Gastrocnemius medialis (tissue), 4 donors: ENCODE data around the gene NUDT9. TPM values are rescaled to one million over a fixed set of nuclear protein-coding genes. Genes with fewer than 3 reads are reported as not detected.
A peak's percentile ranks its signal among the peaks of the same experiment; 100 is the strongest.
"Not testable (repeated sequence)": the region's sequence is repeated elsewhere in the genome, so short reads cannot be mapped to it uniquely, and the experiment has no call there.

Experiments used
- ATAC-seq, 2 donors: fragments of 150-250 bp; one replicate each; pipeline ENCODE4 v1.9.1; 2016
- DNase-seq, 2 donors: peaks; one replicate each; pipeline ENCODE4 v3.0.0-alpha.2; 2019
- H3K27ac ChIP-seq, 4 donors: fragments of 200-600 bp; sonication (generic); 1 replicate in 1 of 4; 2 replicates in 3 of 4; pipeline ENCODE4 v1.5.1; 2016 to 2018; ENCODE audit warnings: mild to moderate bottlenecking in 2 of 4, moderate library complexity in 1 of 4
- H3K27me3 ChIP-seq, 3 donors: fragments of 200-600 bp; sonication (generic) in 2 of 3; 1 replicate in 1 of 3; 2 replicates in 2 of 3; pipeline versions ENCODE4 v1.5.1 to v1.6.0; 2016 to 2019; ENCODE audit warnings: mild to moderate bottlenecking in 1 of 3, moderate library complexity in 1 of 3
- H3K36me3 ChIP-seq, 2 donors: fragments of 200-600 bp; sonication (generic) in 1 of 2; one replicate each; pipeline ENCODE4 v1.5.1; 2017 to 2018
- H3K4me1 ChIP-seq, 2 donors: fragments of 200-600 bp; sonication (generic) in 1 of 2; one replicate each; pipeline ENCODE4 v1.5.1; 2016 to 2017; ENCODE audit warnings: mild to moderate bottlenecking in 2 of 2
- H3K4me3 ChIP-seq, 4 donors: fragments of 200-600 bp; sonication (generic) in 3 of 4; 1 replicate in 1 of 4; 2 replicates in 3 of 4; pipeline ENCODE4 v1.5.1; 2016 to 2019; ENCODE audit warnings: mild to moderate bottlenecking in 2 of 4
- H3K9me3 ChIP-seq, 3 donors: fragments of 200-600 bp; sonication (generic) in 2 of 3; 1 replicate in 1 of 3; 2 replicates in 2 of 3; pipeline ENCODE4 v1.5.1; 2016 to 2019
- POLR2A ChIP-seq, 2 donors: fragments of 450-650 bp; IDR thresholded peaks; one replicate each; pipeline ENCODE4 v1.6.1; 2017; ENCODE audit warnings: antibody characterized with exemption in 2 of 2, mild to moderate bottlenecking in 2 of 2, moderate library complexity in 2 of 2
- in situ Hi-C, 4 donors: fragments of 200-750 bp; cut with MboI; loops; one replicate each; pipeline versions ENCODE4 v1.15.0 to v1.8.0; 2017; ENCODE audit warnings: low sequenced_read_pairs in 4 of 4
- intact Hi-C: fragments of 100-400 bp; cut with DNase I; formaldehyde crosslinking; loops from one replicate; pipeline ENCODE4 v1.15.1; 2023; ENCODE audit warnings: low total_unique reads
- total RNA-seq, 4 donors: library from RNA; depleted of rRNA; stranded (reverse); fragments of >200 nt; gene quantifications; one replicate each; pipeline versions ENCODE4 v1.1.0 to v1.2.3, GENCODE V29; 2016
- TF ChIP-seq, protein P1 (sequence below), 5 experiments: fragments of 450-650 bp in 3 of 5; fragments of 200-600 bp in 2 of 5; sonication (generic) in 2 of 5; IDR thresholded peaks in 4 of 5; conservative IDR thresholded peaks in 1 of 5; 1 replicate in 4 of 5; 2 replicates in 1 of 5; pipeline ENCODE4 v1.5.1; 2016 to 2019; ENCODE audit warnings: antibody characterized with exemption in 5 of 5, mild to moderate bottlenecking in 3 of 5, moderate library complexity in 3 of 5

NUDT9 gene
- total RNA-seq, 4 donors from 2014 or later = 13.4 to 16.7 (median 15.8) TPM

DNA sequence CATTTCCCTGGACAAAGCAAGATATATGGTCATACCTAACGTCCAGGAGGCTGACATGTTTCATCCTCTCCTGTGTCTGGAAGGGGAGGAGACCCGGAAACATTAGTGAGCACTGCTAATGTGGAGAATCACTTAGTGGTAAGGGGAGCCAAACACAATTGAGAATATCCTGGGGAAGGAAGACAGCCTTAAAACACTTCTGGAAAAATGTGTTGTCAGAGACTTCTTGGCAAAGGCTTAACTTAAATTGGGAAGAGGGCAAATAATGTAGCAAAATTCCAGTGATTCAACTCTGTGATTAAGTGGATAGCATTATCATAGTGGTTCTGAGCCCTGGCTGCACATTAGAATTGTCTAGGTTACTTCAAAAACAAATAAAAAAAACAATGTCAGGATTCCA lies 67.3 kb downstream of the NUDT9 start:
- no peaks in the 10 kb centered on the region for H3K9me3 ChIP-seq
- peaks cover 4 to 58% of the 10 kb centered on the region in 2 donors for H3K36me3 ChIP-seq
- TF ChIP-seq, protein P1, sequence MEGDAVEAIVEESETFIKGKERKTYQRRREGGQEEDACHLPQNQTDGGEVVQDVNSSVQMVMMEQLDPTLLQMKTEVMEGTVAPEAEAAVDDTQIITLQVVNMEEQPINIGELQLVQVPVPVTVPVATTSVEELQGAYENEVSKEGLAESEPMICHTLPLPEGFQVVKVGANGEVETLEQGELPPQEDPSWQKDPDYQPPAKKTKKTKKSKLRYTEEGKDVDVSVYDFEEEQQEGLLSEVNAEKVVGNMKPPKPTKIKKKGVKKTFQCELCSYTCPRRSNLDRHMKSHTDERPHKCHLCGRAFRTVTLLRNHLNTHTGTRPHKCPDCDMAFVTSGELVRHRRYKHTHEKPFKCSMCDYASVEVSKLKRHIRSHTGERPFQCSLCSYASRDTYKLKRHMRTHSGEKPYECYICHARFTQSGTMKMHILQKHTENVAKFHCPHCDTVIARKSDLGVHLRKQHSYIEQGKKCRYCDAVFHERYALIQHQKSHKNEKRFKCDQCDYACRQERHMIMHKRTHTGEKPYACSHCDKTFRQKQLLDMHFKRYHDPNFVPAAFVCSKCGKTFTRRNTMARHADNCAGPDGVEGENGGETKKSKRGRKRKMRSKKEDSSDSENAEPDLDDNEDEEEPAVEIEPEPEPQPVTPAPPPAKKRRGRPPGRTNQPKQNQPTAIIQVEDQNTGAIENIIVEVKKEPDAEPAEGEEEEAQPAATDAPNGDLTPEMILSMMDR (IDR thresholded peaks at IDR 0.05 in 4 of 5, conservative IDR thresholded peaks at IDR 0.05 in 1 of 5) = no peak
- TF ChIP-seq POLR2A (IDR thresholded peaks at IDR 0.05) = no peak
- in situ Hi-C loops (no loop called here), intact Hi-C loops (no loop called here)
- ATAC-seq (peak; percentile 33 to 42), DNase-seq (no peak)
- peaks cover 0 to 20% of the 10 kb centered on the region in 2 donors for H3K4me1 ChIP-seq
- H3K4me3 ChIP-seq = no peak overlapping the region
- no peaks in the 10 kb centered on the region for H3K27me3 ChIP-seq
- H3K27ac ChIP-seq = peak overlapping the region in 3 of 4 donors; percentile 18 to 51 (median 46)

DNA sequence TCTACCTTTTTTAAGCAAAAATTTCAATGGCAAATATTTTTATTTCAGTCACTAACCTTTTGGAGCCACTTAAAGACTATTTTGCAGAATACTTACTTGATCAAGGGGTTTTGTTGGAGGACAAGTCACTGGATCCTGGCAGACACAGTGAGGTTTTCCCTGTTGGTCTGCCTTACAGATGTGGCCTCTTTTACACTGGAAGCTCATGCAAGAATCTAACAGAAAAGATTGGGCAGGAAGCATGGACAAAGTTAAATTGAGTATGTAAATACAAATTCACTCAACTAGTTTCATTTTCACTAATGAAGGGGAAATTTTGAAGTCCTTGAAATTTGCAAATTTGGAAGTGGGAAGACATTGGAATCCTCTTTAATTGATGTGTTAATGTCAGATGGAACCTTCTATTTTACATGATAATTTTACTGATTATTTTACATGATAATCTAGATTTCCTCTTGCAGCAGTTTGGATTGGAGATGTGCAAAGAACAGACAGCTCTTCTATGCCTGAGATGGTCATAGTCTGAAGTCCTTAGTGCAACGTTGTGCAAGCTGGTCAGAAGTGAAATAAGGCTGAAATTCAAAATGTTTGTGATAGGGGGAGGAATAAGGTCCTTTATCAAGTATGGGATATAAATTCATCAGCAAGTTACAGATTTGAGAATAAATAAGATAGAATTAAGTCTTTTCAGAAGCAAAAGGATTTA lies 68.4 kb downstream of the NUDT9 start:
- in situ Hi-C loops = no loop called here
- H3K36me3 ChIP-seq = peaks cover 4 to 58% of the 10 kb centered on the region in 2 donors
- DNase-seq (no peak), ATAC-seq (no peak)
- no peak overlapping the region for H3K4me3 ChIP-seq
- no peaks in the 10 kb centered on the region for H3K9me3 ChIP-seq
- intact Hi-C loops = no loop called here
- H3K27ac ChIP-seq = peak overlapping the region in 3 of 4 donors; percentile 46 to 59 (median 51)
- peaks cover 0 to 20% of the 10 kb centered on the region in 2 donors for H3K4me1 ChIP-seq
- H3K27me3 ChIP-seq = no peaks in the 10 kb centered on the region
- TF ChIP-seq POLR2A (IDR thresholded peaks at IDR 0.05) = no peak
- TF ChIP-seq, protein P1 (IDR thresholded peaks at IDR 0.05 in 4 of 5, conservative IDR thresholded peaks at IDR 0.05 in 1 of 5) = no peak

- in situ Hi-C loops = no loop called here
- H3K9me3 ChIP-seq = no peaks in the 10 kb centered on the region
- ATAC-seq (no peak), DNase-seq (no peak)
- H3K4me3 ChIP-seq = no peak overlapping the region
- H3K36me3 ChIP-seq = peaks cover 4 to 58% of the 10 kb centered on the region in 2 donors
- intact Hi-C loops = no loop called here
- peaks cover 0 to 20% of the 10 kb centered on the region in 2 donors for H3K4me1 ChIP-seq
- TF ChIP-seq, protein P1 (IDR thresholded peaks at IDR 0.05 in 4 of 5, conservative IDR thresholded peaks at IDR 0.05 in 1 of 5) = no peak
- TF ChIP-seq POLR2A (IDR thresholded peaks at IDR 0.05) = no peak
- H3K27me3 ChIP-seq = no peaks in the 10 kb centered on the region
- H3K27ac ChIP-seq = no peak overlapping the region
Measured at GRCh38 chr4:87491436-87491835, 69.1 kb downstream of the NUDT9 start.

DNA sequence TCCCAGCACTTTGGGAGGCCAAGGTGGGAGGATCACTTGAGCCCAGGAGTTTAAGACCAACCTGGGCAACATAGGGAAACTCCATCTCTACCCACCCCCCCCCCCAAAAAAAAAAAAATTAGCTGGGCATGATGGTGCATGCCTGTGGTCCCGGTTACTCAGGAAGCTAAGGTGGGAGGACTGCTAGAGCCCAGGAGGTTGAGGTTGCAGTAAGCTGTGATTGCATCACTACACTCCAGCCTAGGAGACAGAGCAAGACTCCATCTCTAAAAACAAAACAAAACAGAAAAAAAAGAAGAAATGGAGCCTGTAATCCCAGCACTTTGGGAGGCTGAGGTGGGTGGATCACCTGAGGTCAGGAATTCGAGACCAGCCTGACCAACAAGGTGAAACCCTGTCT lies 69.5 kb downstream of the NUDT9 start:
- peaks cover 4 to 58% of the 10 kb centered on the region in 2 donors for H3K36me3 ChIP-seq
- intact Hi-C loops, in situ Hi-C loops: not testable (repeated sequence)

DNA sequence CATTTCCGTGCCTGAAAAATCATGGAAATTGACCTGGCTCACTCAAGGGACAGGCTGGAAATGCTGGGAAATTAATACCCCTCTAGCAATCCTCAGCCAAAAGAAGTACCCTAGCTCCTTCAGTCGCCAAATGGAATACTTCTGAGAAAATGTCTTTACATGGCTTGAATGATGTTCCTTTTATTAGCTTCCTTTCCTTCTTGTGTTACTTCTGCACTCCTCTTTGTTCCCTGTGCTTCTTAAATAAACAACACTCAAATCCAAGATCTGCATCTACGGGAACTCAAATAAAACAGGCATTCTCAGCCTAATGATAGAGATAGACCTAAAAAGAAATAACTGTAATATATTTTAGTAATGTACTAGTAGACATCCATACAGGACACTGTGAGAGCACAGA lies 70.7 kb downstream of the NUDT9 start:
- intact Hi-C loops = no loop called here
- H3K4me1 ChIP-seq = peaks cover 0 to 20% of the 10 kb centered on the region in 2 donors
- H3K27me3 ChIP-seq = no peaks in the 10 kb centered on the region
- no peak for DNase-seq
- ATAC-seq = no peak
- H3K27ac ChIP-seq = peak overlapping the region; percentile 2 to 44 (median 25)
- in situ Hi-C loops = no loop called here
- H3K4me3 ChIP-seq = no peak overlapping the region
- TF ChIP-seq, protein P1 (IDR thresholded peaks at IDR 0.05 in 4 of 5, conservative IDR thresholded peaks at IDR 0.05 in 1 of 5) = no peak
- TF ChIP-seq POLR2A (IDR thresholded peaks at IDR 0.05) = no peak
- H3K36me3 ChIP-seq = peaks cover 4 to 50% of the 10 kb centered on the region in 2 donors
- no peaks in the 10 kb centered on the region for H3K9me3 ChIP-seq

More for the DNA sequence above, 69.5 kb downstream of the NUDT9 start:
- DNase-seq, H3K27me3 ChIP-seq, ATAC-seq, H3K9me3 ChIP-seq, H3K4me3 ChIP-seq: not testable (repeated sequence)
- Histone ChIP-seq H3K4me1 (peaks cover 0 to 20% of the 10 kb centered on the region in 2 donors), H3K27ac (peak overlapping the region in 2 of 4 donors; percentile 40 to 46)
